Nephron (organoid): Measurements from ENCODE around the gene SOD3.

Experiments used
- H3K27ac Mint-ChIP-seq, 3 experiments: 2 replicates each; pipeline ENCODE4 v1.8.0; 2020; ENCODE audit warnings: mixed read lengths in 3 of 3, mild to moderate bottlenecking in 2 of 3, moderate library complexity in 1 of 3
- H3K27me3 Mint-ChIP-seq: 2 replicates; pipeline ENCODE4 v1.8.0; 2021; ENCODE audit warnings: low read depth, mild to moderate bottlenecking, moderate library complexity, mixed read lengths
- H3K36me3 Mint-ChIP-seq: 2 replicates; pipeline ENCODE4 v1.8.0; 2020; ENCODE audit warnings: low read depth, mixed read lengths
- H3K4me1 Mint-ChIP-seq: 2 replicates; pipeline ENCODE4 v1.8.0; 2020; ENCODE audit warnings: mixed read lengths
- H3K4me3 Mint-ChIP-seq, 3 experiments: 2 replicates each; pipeline ENCODE4 v1.8.0; 2020; ENCODE audit warnings: mild to moderate bottlenecking in 3 of 3, mixed read lengths in 3 of 3, moderate library complexity in 2 of 3
- H3K9me3 Mint-ChIP-seq: 2 replicates; pipeline ENCODE4 v1.8.0; 2020; ENCODE audit warnings: mixed read lengths
- TF ChIP-seq, protein P1 (sequence below), 3 experiments: fragments of 200-600 bp; sonication (generic); IDR thresholded peaks; one replicate each; pipeline ENCODE4 v1.5.0; 2021; ENCODE audit warnings: antibody characterized with exemption in 3 of 3; ENCODE audit not compliant: unreplicated experiment in 3 of 3

Gene SOD3

DNA sequence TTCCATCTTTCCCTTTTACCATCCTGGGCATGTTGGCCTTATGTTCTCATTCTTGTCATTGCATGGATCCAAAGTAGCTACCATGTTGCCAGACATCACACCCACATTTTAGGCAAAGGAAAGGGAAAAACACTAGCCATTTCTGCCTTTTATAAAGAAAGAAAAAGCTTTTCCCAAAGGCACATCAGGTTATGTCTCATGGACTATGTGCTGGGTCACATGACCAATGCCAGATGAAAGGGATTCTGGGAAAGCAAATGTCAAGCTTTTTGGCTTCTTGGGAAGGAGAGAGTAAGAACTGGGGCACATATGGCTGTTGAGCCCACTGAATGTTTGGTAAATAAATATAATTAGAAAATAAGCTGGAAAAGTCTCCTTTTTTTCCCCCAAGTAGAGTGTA is 4.3 kb upstream of the SOD3 start:
- no peak overlapping the region for H3K4me3 Mint-ChIP-seq
- no peak overlapping the region for H3K27ac Mint-ChIP-seq
- peaks cover 14% of the 10 kb centered on the region for H3K9me3 Mint-ChIP-seq
- peaks cover 7% of the 10 kb centered on the region for H3K36me3 Mint-ChIP-seq
- TF ChIP-seq, protein P1, sequence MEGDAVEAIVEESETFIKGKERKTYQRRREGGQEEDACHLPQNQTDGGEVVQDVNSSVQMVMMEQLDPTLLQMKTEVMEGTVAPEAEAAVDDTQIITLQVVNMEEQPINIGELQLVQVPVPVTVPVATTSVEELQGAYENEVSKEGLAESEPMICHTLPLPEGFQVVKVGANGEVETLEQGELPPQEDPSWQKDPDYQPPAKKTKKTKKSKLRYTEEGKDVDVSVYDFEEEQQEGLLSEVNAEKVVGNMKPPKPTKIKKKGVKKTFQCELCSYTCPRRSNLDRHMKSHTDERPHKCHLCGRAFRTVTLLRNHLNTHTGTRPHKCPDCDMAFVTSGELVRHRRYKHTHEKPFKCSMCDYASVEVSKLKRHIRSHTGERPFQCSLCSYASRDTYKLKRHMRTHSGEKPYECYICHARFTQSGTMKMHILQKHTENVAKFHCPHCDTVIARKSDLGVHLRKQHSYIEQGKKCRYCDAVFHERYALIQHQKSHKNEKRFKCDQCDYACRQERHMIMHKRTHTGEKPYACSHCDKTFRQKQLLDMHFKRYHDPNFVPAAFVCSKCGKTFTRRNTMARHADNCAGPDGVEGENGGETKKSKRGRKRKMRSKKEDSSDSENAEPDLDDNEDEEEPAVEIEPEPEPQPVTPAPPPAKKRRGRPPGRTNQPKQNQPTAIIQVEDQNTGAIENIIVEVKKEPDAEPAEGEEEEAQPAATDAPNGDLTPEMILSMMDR (IDR thresholded peaks at IDR 0.05; ENCODE audit: unreplicated experiment in 3 of 3) = no peak
- peaks cover 8% of the 10 kb centered on the region for H3K27me3 Mint-ChIP-seq
- H3K4me1 Mint-ChIP-seq = peaks cover 23% of the 10 kb centered on the region

DNA sequence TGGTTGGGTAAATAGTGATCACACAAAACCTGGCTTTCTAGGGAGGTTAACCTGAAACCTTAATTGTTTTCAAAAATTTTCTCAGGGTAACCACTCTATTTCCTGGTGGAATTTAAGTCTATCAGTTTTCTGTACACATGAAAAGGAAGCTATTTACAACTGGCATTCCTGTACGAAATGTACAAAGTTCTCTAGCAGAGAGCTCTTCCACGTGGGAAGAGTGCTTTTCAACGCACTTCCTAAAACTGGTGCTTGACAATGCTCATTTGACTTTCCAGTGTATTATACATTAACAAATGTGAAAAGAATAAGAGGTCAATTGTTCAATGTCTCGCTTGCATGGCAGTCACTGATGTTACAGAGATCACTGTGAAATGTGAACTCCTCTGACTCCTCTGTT is 2.8 kb upstream of the SOD3 start:
- peaks cover 23% of the 10 kb centered on the region for H3K4me1 Mint-ChIP-seq
- peaks cover 10% of the 10 kb centered on the region for H3K9me3 Mint-ChIP-seq
- H3K36me3 Mint-ChIP-seq = peaks cover 5% of the 10 kb centered on the region
- H3K27me3 Mint-ChIP-seq = peaks cover 14% of the 10 kb centered on the region
- H3K27ac Mint-ChIP-seq = no peak overlapping the region
- H3K4me3 Mint-ChIP-seq = no peak overlapping the region
- TF ChIP-seq, protein P1 (IDR thresholded peaks at IDR 0.05; ENCODE audit: unreplicated experiment in 3 of 3) = no peak

DNA sequence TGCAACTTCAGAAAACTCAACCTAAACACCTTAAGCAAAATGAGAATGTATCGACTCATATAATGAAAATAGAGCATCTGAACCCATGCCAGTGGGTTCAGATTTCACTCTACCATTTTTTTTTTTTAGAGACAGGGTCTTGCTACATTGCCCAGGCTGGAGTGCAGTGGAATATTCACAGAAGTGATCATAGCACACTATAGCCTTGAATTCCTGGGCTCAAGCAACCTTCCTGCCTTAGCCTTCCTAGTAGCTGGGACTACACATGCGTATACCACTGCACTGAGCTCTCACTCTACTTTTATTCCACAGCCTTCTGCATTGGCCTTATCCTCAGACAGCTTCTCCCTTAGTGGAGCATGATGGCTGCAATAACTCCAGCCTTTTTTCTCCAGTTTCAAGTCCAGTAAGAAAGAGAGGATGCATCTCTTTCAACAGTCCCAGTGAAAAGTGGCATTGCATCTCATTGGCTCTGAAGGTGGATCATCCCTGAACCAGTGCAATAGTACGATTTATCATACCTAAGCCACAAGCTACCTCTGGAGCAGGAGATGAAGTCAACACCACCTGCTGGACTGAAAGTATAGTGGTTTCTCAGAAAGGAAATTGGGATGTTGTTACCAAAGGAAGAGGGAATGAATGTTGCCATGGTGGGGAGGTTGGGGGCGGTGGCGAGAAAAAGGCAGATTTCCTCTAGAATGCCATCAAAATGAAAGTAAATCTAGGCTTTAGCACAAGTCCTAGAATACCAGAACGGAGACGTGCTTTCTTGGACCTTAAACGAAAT is 2.0 kb upstream of the SOD3 start:
- peaks cover 4% of the 10 kb centered on the region for H3K9me3 Mint-ChIP-seq
- H3K27me3 Mint-ChIP-seq = peaks cover 22% of the 10 kb centered on the region
- peak overlapping the region in 2 of 3 experiments; percentile 37 to 43 for H3K4me3 Mint-ChIP-seq
- H3K36me3 Mint-ChIP-seq = no peaks in the 10 kb centered on the region
- TF ChIP-seq, protein P1 (IDR thresholded peaks at IDR 0.05; ENCODE audit: unreplicated experiment in 3 of 3) = peak in 2 of 3 experiments; percentile 16 to 27
- peak overlapping the region; percentile 27 to 66 (median 48) for H3K27ac Mint-ChIP-seq
- peaks cover 23% of the 10 kb centered on the region for H3K4me1 Mint-ChIP-seq

DNA sequence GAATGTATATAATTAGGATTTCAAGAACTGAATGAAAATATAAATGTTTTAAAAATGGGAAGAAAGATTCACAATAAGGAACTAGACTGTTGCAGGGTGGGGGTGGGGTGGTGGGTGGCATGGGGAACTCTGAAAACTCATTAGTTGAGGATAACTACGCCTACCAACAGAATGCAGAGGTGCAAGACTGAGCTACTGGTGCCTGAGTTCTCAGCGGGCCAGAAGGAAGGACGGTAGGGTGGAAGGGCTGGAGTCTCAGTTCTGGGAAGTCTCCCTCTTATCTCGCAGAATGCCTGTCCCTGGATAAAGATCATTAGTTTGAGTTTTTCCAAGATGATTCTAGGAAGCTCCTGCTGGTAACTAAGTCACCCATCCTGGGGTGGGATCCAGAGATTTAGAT is 1.3 kb upstream of the SOD3 start:
- peaks cover 23% of the 10 kb centered on the region for H3K4me1 Mint-ChIP-seq
- H3K36me3 Mint-ChIP-seq = no peaks in the 10 kb centered on the region
- H3K27me3 Mint-ChIP-seq = peaks cover 29% of the 10 kb centered on the region
- peak overlapping the region in 1 of 3 experiments; percentile 48 for H3K27ac Mint-ChIP-seq
- no peak overlapping the region for H3K4me3 Mint-ChIP-seq
- TF ChIP-seq, protein P1 (IDR thresholded peaks at IDR 0.05; ENCODE audit: unreplicated experiment in 3 of 3) = no peak
- H3K9me3 Mint-ChIP-seq = no peaks in the 10 kb centered on the region

DNA sequence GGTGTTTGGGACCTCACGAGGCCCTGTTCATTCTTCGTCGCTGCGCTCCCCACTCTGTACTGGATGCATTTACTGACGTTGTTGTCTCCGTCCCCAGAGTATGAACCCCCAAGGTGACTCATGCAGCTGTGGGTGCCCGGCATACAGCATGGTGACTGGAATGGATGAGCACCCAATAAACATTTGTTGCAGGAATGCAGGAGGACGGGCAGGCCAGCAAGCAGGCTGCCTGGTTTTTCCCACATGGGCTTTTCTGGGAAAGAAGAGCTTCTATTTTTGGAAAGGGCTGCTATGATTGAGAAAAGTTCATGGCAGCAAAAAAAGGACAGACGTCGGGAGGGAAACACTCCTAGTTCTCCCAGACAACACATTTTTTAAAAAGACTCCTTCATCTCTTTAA is 893 bp upstream of the SOD3 start:
- peak overlapping the region; percentile 66 to 77 (median 69) for H3K4me3 Mint-ChIP-seq
- TF ChIP-seq, protein P1 (IDR thresholded peaks at IDR 0.05; ENCODE audit: unreplicated experiment in 3 of 3) = no peak
- peaks cover 33% of the 10 kb centered on the region for H3K27me3 Mint-ChIP-seq
- H3K4me1 Mint-ChIP-seq = peaks cover 23% of the 10 kb centered on the region
- H3K27ac Mint-ChIP-seq = peak overlapping the region; percentile 53 to 92 (median 91)
- H3K36me3 Mint-ChIP-seq = no peaks in the 10 kb centered on the region
- no peaks in the 10 kb centered on the region for H3K9me3 Mint-ChIP-seq
